Smooth muscle cell (in vitro differentiated cells): Measurements from ENCODE around the gene CLOCK. TPM values are rescaled to one million over a fixed set of nuclear protein-coding genes. Genes with fewer than 3 reads are reported as not detected.

Experiments
- DNase-seq: peaks from one replicate; lab custom pipeline; 2025; ENCODE audit not compliant: unreplicated experiment; lab: John Stamatoyannopoulos, UW
- H2AFZ ChIP-seq: fragments of 200-600 bp; sonication (generic); 2 replicates; pipeline ENCODE4 v1.6.0; 2016; ENCODE audit warnings: antibody characterized with exemption, low read depth, mild to moderate bottlenecking
- H3F3A ChIP-seq: fragments of 200-600 bp; sonication (generic); 2 replicates; pipeline ENCODE4 v1.6.0; 2017; ENCODE audit warnings: antibody characterized with exemption, low read depth
- H3K27ac ChIP-seq: fragments of 200-600 bp; sonication (generic); 2 replicates; pipeline ENCODE4 v1.5.1; 2016; ENCODE audit warnings: low read depth, mild to moderate bottlenecking
- H3K27me3 ChIP-seq: fragments of 200-600 bp; sonication (generic); 2 replicates; pipeline ENCODE4 v1.6.1; 2016; ENCODE audit warnings: low read depth, mild to moderate bottlenecking
- H3K36me3 ChIP-seq: fragments of 200-600 bp; sonication (generic); 2 replicates; pipeline ENCODE4 v1.5.1; 2016; ENCODE audit warnings: low read depth
- H3K4me1 ChIP-seq: fragments of 200-600 bp; sonication (generic); 2 replicates; pipeline ENCODE4 v1.5.1; 2016; ENCODE audit warnings: low read depth
- H3K4me2 ChIP-seq: fragments of 200-600 bp; sonication (generic); 2 replicates; pipeline ENCODE4 v1.6.0; 2016; ENCODE audit warnings: mild to moderate bottlenecking
- H3K4me3 ChIP-seq: fragments of 200-600 bp; sonication (generic); 2 replicates; pipeline ENCODE4 v1.5.1; 2016; ENCODE audit warnings: mild to moderate bottlenecking
- H3K79me2 ChIP-seq: fragments of 200-600 bp; sonication (generic); 2 replicates; pipeline ENCODE4 v1.6.0; 2016; ENCODE audit warnings: low read depth, mild to moderate bottlenecking
- H3K9ac ChIP-seq: fragments of 200-600 bp; sonication (generic); 2 replicates; pipeline ENCODE4 v1.6.0; 2016; ENCODE audit warnings: low read depth
- H3K9me3 ChIP-seq: fragments of 200-600 bp; sonication (generic); replicated peaks from 2 replicates; pipeline ENCODE4 v1.5.1; 2016; ENCODE audit warnings: low read depth
- H4K20me1 ChIP-seq: fragments of 200-600 bp; sonication (generic); 2 replicates; pipeline ENCODE4 v1.6.0; 2016; ENCODE audit warnings: low read depth
- WGBS: methylation state at CpG from one replicate; pipeline ENCODE4 v1.1.7; 2016; ENCODE audit warnings: low lambda C conversion rate; 5-methylcytosine and 5-hydroxymethylcytosine counted together
- polyA plus RNA-seq: library from polyadenylated mRNA; unstranded; fragments of >200 nt; fragmentation: Nextera tagmentation; extraction: Ambion mirVana; gene quantifications from 2 replicates; pipeline ENCODE4 v1.2.1, GENCODE V29; 2016
- total RNA-seq: library from RNA; depleted of rRNA; stranded (reverse); fragments of >200 nt; gene quantifications from 2 replicates; pipeline ENCODE4 v1.2.3, GENCODE V29; 2014
- TF ChIP-seq, protein P1 (sequence below): fragments of 200-600 bp; sonication (generic); IDR thresholded peaks from 2 replicates; pipeline ENCODE4 v1.5.1; 2017; ENCODE audit warnings: borderline replicate concordance, mild to moderate bottlenecking, antibody characterized with exemption; ENCODE audit not compliant: insufficient read depth, poor library complexity, severe bottlenecking

The CLOCK gene
- total and polyA plus RNA-seq, 2 experiments from 2014 or later: 5.9 to 32.3 TPM

DNA sequence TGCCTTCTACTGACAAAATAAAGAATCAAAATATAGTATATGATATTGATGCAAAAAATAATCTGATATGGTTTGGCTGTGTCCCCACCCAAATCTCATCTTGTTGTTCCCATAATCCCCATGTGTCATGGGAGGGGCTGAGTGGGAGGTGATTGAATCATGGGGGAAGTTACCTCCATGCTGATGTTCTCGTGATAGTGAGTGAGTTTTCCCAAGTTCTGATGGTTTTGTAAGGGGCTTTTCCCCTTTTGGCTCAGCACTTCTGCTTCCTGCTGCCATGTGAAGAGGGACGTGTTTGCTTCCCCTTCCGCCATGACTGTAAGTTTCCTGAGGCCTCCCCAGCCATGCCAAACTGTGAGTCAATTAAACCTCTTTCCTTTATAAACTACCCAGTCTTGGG is 80.7 kb downstream of the CLOCK start:
- TF ChIP-seq, protein P1, sequence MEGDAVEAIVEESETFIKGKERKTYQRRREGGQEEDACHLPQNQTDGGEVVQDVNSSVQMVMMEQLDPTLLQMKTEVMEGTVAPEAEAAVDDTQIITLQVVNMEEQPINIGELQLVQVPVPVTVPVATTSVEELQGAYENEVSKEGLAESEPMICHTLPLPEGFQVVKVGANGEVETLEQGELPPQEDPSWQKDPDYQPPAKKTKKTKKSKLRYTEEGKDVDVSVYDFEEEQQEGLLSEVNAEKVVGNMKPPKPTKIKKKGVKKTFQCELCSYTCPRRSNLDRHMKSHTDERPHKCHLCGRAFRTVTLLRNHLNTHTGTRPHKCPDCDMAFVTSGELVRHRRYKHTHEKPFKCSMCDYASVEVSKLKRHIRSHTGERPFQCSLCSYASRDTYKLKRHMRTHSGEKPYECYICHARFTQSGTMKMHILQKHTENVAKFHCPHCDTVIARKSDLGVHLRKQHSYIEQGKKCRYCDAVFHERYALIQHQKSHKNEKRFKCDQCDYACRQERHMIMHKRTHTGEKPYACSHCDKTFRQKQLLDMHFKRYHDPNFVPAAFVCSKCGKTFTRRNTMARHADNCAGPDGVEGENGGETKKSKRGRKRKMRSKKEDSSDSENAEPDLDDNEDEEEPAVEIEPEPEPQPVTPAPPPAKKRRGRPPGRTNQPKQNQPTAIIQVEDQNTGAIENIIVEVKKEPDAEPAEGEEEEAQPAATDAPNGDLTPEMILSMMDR: no peak
- no peaks in the 10 kb centered on the region for H3K27me3 ChIP-seq

DNA sequence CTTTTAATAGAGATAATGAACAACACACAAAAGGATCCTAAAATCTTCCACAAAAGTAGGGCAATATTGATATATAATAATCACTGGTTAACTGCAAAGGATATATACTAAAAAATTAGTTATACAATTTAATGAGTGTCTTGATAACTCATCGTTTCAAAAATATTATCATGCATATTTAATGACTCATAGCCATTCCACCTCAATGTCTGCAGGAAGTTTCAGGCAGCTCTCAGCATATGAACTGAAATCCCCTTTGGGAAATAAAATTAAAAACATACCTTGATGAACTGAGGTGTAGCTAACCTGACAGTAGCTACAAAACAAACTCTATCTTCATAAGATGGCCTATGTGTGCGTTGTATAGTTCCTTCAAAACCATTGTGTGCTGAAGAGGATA is 88.1 kb downstream of the CLOCK start:
- H3K27ac ChIP-seq: peak overlapping the region; percentile 7
- 77% methylated on average over 2 of the region's 2 CpGs for WGBS

More for the DNA sequence above, 80.7 kb downstream of the CLOCK start:
- whole genome bisulfite sequencing: 94% methylated on average over 3 of the region's 3 CpGs
- Histone ChIP-seq H3K4me1 (no peaks in the 10 kb centered on the region), H3F3A (no peaks in the 10 kb centered on the region), H3K79me2 (no peaks in the 10 kb centered on the region), H3K4me2 (no peak overlapping the region), H3K27ac (no peak overlapping the region), H3K9me3 (no peaks in the 10 kb centered on the region), H2AFZ (no peak overlapping the region), H3K36me3 (peaks cover 10% of the 10 kb centered on the region), H4K20me1 (no peaks in the 10 kb centered on the region), H3K4me3 (no peak overlapping the region), H3K9ac (no peak overlapping the region)
- no peak for DNase-seq

DNA sequence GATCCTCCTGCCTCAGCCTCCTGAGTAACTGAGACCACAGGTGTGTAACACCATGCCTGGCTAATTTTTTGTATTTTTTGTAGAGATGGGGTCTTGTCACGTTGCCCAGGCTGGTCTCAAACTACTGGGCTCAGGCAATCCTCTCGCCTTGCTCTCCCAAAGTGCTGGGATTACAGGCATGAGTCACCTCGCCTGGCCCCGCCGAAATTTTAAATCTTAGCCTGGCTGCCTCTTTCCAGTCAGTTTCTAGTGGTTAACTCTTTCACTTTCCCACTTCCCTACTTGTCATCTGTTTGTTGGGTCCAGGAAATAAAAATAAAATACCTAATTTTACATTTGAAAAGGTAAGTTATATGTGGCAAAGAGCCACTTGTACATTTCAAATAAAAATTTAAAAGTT is 88.5 kb downstream of the CLOCK start:
- no peaks in the 10 kb centered on the region for H3K9me3 ChIP-seq
- no peak overlapping the region for H3K4me3 ChIP-seq
- H4K20me1 ChIP-seq: no peaks in the 10 kb centered on the region
- H2AFZ ChIP-seq: no peak overlapping the region
- H3K79me2 ChIP-seq: no peaks in the 10 kb centered on the region
- H3K27ac ChIP-seq: peak overlapping the region; percentile 7
- no peaks in the 10 kb centered on the region for H3F3A ChIP-seq
- H3K36me3 ChIP-seq: peaks cover under 1% of the 10 kb centered on the region
- no peaks in the 10 kb centered on the region for H3K27me3 ChIP-seq
- 17% methylated on average over 5 of the region's 5 CpGs for WGBS
- no peaks in the 10 kb centered on the region for H3K4me1 ChIP-seq
- TF ChIP-seq, protein P1: no peak
- no peak for DNase-seq
- peak overlapping the region; percentile 56 for H3K4me2 ChIP-seq
- no peak overlapping the region for H3K9ac ChIP-seq

More for the DNA sequence above, 88.1 kb downstream of the CLOCK start:
- H3K9me3 ChIP-seq: no peaks in the 10 kb centered on the region
- H2AFZ ChIP-seq: no peak overlapping the region
- no peaks in the 10 kb centered on the region for H3K79me2 ChIP-seq
- peak overlapping the region; percentile 56 for H3K4me2 ChIP-seq
- TF ChIP-seq, protein P1: no peak
- H3K9ac ChIP-seq: no peak overlapping the region
- no peaks in the 10 kb centered on the region for H3K4me1 ChIP-seq
- H3F3A ChIP-seq: no peaks in the 10 kb centered on the region
- H3K36me3 ChIP-seq: no peaks in the 10 kb centered on the region
- no peaks in the 10 kb centered on the region for H4K20me1 ChIP-seq
- no peak overlapping the region for H3K4me3 ChIP-seq
- no peaks in the 10 kb centered on the region for H3K27me3 ChIP-seq
- DNase-seq: no peak

DNA sequence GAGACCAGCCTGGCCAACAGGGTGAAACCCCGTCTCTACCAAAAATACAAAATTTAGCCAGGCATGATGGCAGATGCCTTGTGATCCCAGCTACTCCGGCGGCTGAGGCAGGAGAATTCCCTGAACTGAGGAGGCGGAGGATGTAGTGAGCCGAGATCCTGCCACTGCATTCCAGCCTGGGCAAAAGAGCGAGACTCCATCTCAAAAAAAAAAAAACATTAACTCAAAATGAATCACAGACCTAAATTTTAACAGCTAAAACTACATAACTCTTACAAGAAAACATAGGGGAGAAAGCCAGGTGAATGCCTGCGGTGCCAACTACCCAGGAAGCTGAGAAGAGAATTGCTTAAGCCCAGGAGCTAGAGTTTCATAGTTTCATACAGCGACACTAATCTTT is 96.1 kb downstream of the CLOCK start:
- no peak for DNase-seq
- 74% methylated on average over 8 of the region's 8 CpGs for WGBS
- no peaks in the 10 kb centered on the region for H3K9me3 ChIP-seq

More for the DNA sequence above, 96.1 kb downstream of the CLOCK start:
- Histone ChIP-seq H3K4me1 (no peaks in the 10 kb centered on the region), H3K4me3 (no peak overlapping the region), H3K27ac (no peak overlapping the region), H3K36me3 (peaks cover 20% of the 10 kb centered on the region), H3K27me3 (no peaks in the 10 kb centered on the region), H2AFZ (no peak overlapping the region), H3K4me2 (no peak overlapping the region), H3K9ac (no peak overlapping the region), H3F3A (no peaks in the 10 kb centered on the region), H3K79me2 (no peaks in the 10 kb centered on the region), H4K20me1 (no peaks in the 10 kb centered on the region)
- TF ChIP-seq, protein P1: no peak
